ENCODE data around the gene DMAC2. TPM values are rescaled to one million over a fixed set of nuclear protein-coding genes. Genes with fewer than 3 reads are reported as not detected.

DMAC2 gene
- total and polyA plus RNA-seq, 2 of the 13 experiments (the other 11 are each of a cell fraction or from before 2014, with no cell fraction given) = 39.0 to 66.0 TPM

DNA sequence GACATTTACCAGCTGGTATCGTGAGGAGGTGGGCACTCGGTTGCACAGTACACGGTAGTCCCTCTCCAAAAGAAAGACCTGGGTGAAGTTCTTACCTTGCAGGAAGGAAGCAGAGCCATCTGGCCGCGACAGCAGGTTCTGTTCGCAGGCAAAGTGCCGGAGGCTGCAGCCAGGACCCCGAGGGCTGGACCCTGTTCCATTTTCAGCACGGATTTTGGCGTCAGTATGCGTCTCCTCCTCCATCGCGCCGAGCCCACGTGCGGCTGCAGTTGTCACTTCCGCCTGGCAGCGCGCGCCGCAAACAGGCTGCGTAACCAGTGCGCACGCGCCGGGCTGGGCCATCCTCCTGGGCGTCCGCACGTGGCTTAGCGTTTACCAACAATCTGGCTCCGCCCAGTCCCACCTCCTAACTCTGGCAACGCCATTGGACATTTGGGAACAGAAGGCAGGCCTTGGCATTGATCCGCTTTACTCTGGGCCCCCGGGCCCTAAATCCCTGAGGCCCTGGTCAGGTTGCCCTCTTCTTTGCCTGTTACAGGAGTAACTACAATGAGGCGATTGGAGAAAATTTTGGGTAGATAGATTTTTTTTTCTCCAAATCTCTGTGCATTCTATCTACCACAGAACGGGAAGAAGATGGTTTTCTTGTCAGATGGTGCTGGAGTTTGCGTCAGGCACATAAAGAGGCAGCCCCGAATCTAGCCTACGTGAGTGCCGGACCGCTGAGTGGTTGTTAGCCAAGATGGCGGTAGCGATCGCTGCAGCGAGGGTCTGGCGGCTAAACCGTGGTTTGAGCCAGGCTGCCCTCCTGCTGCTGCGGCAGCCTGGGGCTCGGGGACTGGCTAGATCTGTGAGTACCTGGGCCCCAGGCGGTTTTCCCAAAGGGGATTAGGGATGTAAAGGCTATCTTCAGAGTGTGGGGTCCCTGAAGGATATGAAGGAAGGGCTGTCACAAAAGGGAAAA, 42.3 kb downstream of the DMAC2 start, which contains the start of the genes BCKDHA and EXOSC5 (continued):
- TF ChIP-seq ZBTB4 (CRISPR knock-in tag; IDR thresholded peaks at IDR 0.05; ENCODE audit: borderline replicate concordance) (no peak), SP4 (CRISPR knock-in tag; IDR thresholded peaks at IDR 0.05) (peak; percentile 67; the same call in 1 of the 2 replicates), ZNF142 (CRISPR knock-in tag; IDR thresholded peaks at IDR 0.05) (peak; percentile 48; the same call in 1 of the 2 replicates), TP53 (CRISPR knock-in tag; conservative IDR thresholded peaks at IDR 0.05) (peak; percentile 72), SP5 (CRISPR knock-in tag; IDR thresholded peaks at IDR 0.05; ENCODE audit: borderline replicate concordance, low read depth) (peak; percentile 67; the same call in 1 of the 2 replicates), KAT7 (CRISPR knock-in tag; IDR thresholded peaks at IDR 0.05; ENCODE audit: borderline replicate concordance) (peak; percentile 34; the same call in 1 of the 2 replicates), HNF4G (IDR thresholded peaks at IDR 0.05; ENCODE audit: borderline replicate concordance, low read depth, low read length) (no peak), HNF4G (CRISPR knock-in tag; IDR thresholded peaks at IDR 0.05; ENCODE audit: borderline replicate concordance, low read depth) (no peak; the same call in 1 of the 2 replicates), ZMYM4 (CRISPR knock-in tag; IDR thresholded peaks at IDR 0.05) (peak; percentile 36; the same call in 1 of the 2 replicates), MED8 (CRISPR knock-in tag; IDR thresholded peaks at IDR 0.05; ENCODE audit: insufficient replicate concordance) (no peak), ATF2 (CRISPR knock-in tag; IDR thresholded peaks at IDR 0.05) (0 out of 2 replicates have a peak, but pooled peaks have one; percentile 39)
- TF ChIP-seq, protein P1, sequence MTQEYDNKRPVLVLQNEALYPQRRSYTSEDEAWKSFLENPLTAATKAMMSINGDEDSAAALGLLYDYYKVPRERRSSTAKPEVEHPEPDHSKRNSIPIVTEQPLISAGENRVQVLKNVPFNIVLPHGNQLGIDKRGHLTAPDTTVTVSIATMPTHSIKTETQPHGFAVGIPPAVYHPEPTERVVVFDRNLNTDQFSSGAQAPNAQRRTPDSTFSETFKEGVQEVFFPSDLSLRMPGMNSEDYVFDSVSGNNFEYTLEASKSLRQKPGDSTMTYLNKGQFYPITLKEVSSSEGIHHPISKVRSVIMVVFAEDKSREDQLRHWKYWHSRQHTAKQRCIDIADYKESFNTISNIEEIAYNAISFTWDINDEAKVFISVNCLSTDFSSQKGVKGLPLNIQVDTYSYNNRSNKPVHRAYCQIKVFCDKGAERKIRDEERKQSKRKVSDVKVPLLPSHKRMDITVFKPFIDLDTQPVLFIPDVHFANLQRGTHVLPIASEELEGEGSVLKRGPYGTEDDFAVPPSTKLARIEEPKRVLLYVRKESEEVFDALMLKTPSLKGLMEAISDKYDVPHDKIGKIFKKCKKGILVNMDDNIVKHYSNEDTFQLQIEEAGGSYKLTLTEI (CRISPR knock-in tag; conservative IDR thresholded peaks at IDR 0.05) = no peak

All from HepG2 (cell line).